ENCODE results near the gene PRDM12.

The PRDM12 gene

GRCh38 chr9:130664251-130665028 is at the start of gene PRDM12:
TSS of gene PRDM12 (plus strand) at chr9:130664594. CDS start at chr9:130664654, 60 bp downstream.
- no peak for DNase-seq
- in situ Hi-C loops (cut with MboI; ENCODE audit: low pct_unique_long_range_greater_than_20kb, low sequenced_read_pairs), result no loop called here

GRCh38 chr9:130616451-130616850 is 47.9 kb upstream of the PRDM12 start:
- no peak for DNase-seq

GRCh38 chr9:130623466-130623865 is 40.9 kb upstream of the PRDM12 start:
- DNase-seq, result no peak
- in situ Hi-C loops (cut with MboI; ENCODE audit: low pct_unique_long_range_greater_than_20kb, low sequenced_read_pairs), result no loop called here

More at GRCh38 chr9:130616451-130616850, 47.9 kb upstream of the PRDM12 start:
- in situ Hi-C loops (cut with MboI; ENCODE audit: low pct_unique_long_range_greater_than_20kb, low sequenced_read_pairs), result no loop called here

- in situ Hi-C loops (cut with MboI; ENCODE audit: low pct_unique_long_range_greater_than_20kb, low sequenced_read_pairs), result no loop called here
- DNase-seq, result no peak
These were observed 40.2 kb upstream of the PRDM12 start for GRCh38 chr9:130624154-130624553.

GRCh38 chr9:130626249-130626996 is 38.0 kb upstream of the PRDM12 start:
- in situ Hi-C loops (cut with MboI; ENCODE audit: low pct_unique_long_range_greater_than_20kb, low sequenced_read_pairs), result no loop called here
- no peak for DNase-seq

- in situ Hi-C loops (cut with MboI; ENCODE audit: low pct_unique_long_range_greater_than_20kb, low sequenced_read_pairs), result no loop called here
- no peak for DNase-seq
These were observed 37.3 kb upstream of the PRDM12 start for GRCh38 chr9:130627051-130627450.

GRCh38 chr9:130627896-130628792 is 36.2 kb upstream of the PRDM12 start:
- no peak for DNase-seq
- in situ Hi-C loops (cut with MboI; ENCODE audit: low pct_unique_long_range_greater_than_20kb, low sequenced_read_pairs), result no loop called here

- DNase-seq, result no peak
- in situ Hi-C loops (cut with MboI; ENCODE audit: low pct_unique_long_range_greater_than_20kb, low sequenced_read_pairs), result no loop called here
These were observed 34.8 kb upstream of the PRDM12 start for GRCh38 chr9:130629443-130630070.

- no peak for DNase-seq
- in situ Hi-C loops (cut with MboI; ENCODE audit: low pct_unique_long_range_greater_than_20kb, low sequenced_read_pairs), result no loop called here
These were observed 34.3 kb upstream of the PRDM12 start for GRCh38 chr9:130630071-130630450.

- in situ Hi-C loops (cut with MboI; ENCODE audit: low pct_unique_long_range_greater_than_20kb, low sequenced_read_pairs), result no loop called here
- no peak for DNase-seq
These were observed 33.7 kb upstream of the PRDM12 start for GRCh38 chr9:130630506-130631330.

- DNase-seq, result no peak
- in situ Hi-C loops (cut with MboI; ENCODE audit: low pct_unique_long_range_greater_than_20kb, low sequenced_read_pairs), result no loop called here
These were observed 32.9 kb upstream of the PRDM12 start for GRCh38 chr9:130631331-130632080.

- in situ Hi-C loops (cut with MboI; ENCODE audit: low pct_unique_long_range_greater_than_20kb, low sequenced_read_pairs), result no loop called here
- no peak for DNase-seq
These were observed 32.2 kb upstream of the PRDM12 start for GRCh38 chr9:130632081-130632710.

GRCh38 chr9:130632841-130633240 is 31.6 kb upstream of the PRDM12 start:
- in situ Hi-C loops (cut with MboI; ENCODE audit: low pct_unique_long_range_greater_than_20kb, low sequenced_read_pairs), result no loop called here
- DNase-seq, result no peak

GRCh38 chr9:130633336-130634190 is 30.8 kb upstream of the PRDM12 start:
- in situ Hi-C loops (cut with MboI; ENCODE audit: low pct_unique_long_range_greater_than_20kb, low sequenced_read_pairs), result no loop called here
- no peak for DNase-seq

- in situ Hi-C loops (cut with MboI; ENCODE audit: low pct_unique_long_range_greater_than_20kb, low sequenced_read_pairs), result no loop called here
- no peak for DNase-seq
These were observed 30.1 kb upstream of the PRDM12 start for GRCh38 chr9:130634191-130634768.

- in situ Hi-C loops (cut with MboI; ENCODE audit: low pct_unique_long_range_greater_than_20kb, low sequenced_read_pairs), result no loop called here
- no peak for DNase-seq
These were observed 29.6 kb upstream of the PRDM12 start for GRCh38 chr9:130634801-130635200.
